Panc1 (cell line): ENCODE measurements around the gene TAAR5. TPM values are rescaled to one million over a fixed set of nuclear protein-coding genes. Genes with fewer than 3 reads are reported as not detected.

Source experiments
- ATAC-seq: fragments of 200-7000 bp; cut with Tn5 transposase; 2 replicates; pipeline ENCODE4 v1.9.1; 2020; ENCODE audit warnings: mild to moderate bottlenecking, moderate library complexity
- BruUV-seq: library from RNA; stranded (reverse); fragments of 400-500 nt; replicated peaks from 2 replicates; lab custom pipeline; 2021; lab: Mats Ljungman, UMichigan
- CTCF ChIA-PET: fragments of 300-600 bp; sonication (Branson Sonifier 250); formaldehyde crosslinking; loops from one replicate; lab custom pipeline; 2022; ENCODE audit warnings: antibody characterized with exemption; lab: Charles Lee
- POLR2A ChIA-PET: fragments of 300-600 bp; sonication (Branson Sonifier 250); formaldehyde crosslinking; loops from one replicate; lab custom pipeline; 2022; ENCODE audit warnings: antibody characterized with exemption; lab: Charles Lee
- DNase-seq: peaks from one replicate; pipeline ENCODE4 v3.0.0-alpha.2; 2010; ENCODE audit warnings: low read depth, low spot score
- H3K27ac ChIP-seq: 2 replicates; pipeline ENCODE4 v1.5.1; 2011; ENCODE audit warnings: mild to moderate bottlenecking, low read length, inconsistent platforms
- H3K27me3 ChIP-seq: fragments of 200-500 bp; sonication (Bioruptor generic); 2 replicates; pipeline ENCODE4 v1.6.0; 2014; ENCODE audit warnings: low read length, inconsistent platforms; ENCODE audit not compliant: control insufficient read depth, insufficient read depth
- H3K36me3 ChIP-seq: fragments of 200-500 bp; sonication (Bioruptor generic); 2 replicates; pipeline ENCODE4 v1.5.1; 2014; ENCODE audit warnings: inconsistent platforms, mild to moderate bottlenecking, low read length, moderate library complexity; ENCODE audit not compliant: control insufficient read depth, insufficient read depth
- H3K4me1 ChIP-seq: 2 replicates; pipeline ENCODE4 v1.5.1; 2011; ENCODE audit warnings: inconsistent platforms, mild to moderate bottlenecking, low read length, moderate library complexity; ENCODE audit not compliant: control insufficient read depth, insufficient read depth
- H3K4me3 ChIP-seq, 2 experiments: 2 replicates each; pipeline ENCODE4 v1.5.1; 2011 to 2012; ENCODE audit warnings: low read depth in 2 of 2, low read length in 2 of 2, mild to moderate bottlenecking in 2 of 2, inconsistent platforms in 1 of 2, moderate library complexity in 1 of 2
- H3K9me3 ChIP-seq: fragments of 200-500 bp; sonication (Bioruptor generic); 2 replicates; pipeline ENCODE4 v1.5.1; 2014; ENCODE audit warnings: low read depth, mild to moderate bottlenecking, inconsistent platforms, low read length, moderate library complexity; ENCODE audit not compliant: control insufficient read depth, insufficient read depth
- POLR2AphosphoS5 ChIP-seq: IDR thresholded peaks from 2 replicates; pipeline ENCODE4 v1.6.1; 2012; ENCODE audit warnings: mild to moderate bottlenecking, low read depth, low read length, moderate library complexity
- SIN3A ChIP-seq: IDR thresholded peaks from 2 replicates; pipeline ENCODE4 v1.6.1; 2012; ENCODE audit warnings: low read depth, mild to moderate bottlenecking, low read length, moderate library complexity, borderline replicate concordance; ENCODE audit not compliant: insufficient read depth
- TCF7L2 ChIP-seq: IDR thresholded peaks from 2 replicates; pipeline ENCODE4 v1.6.1; 2011; ENCODE audit warnings: mild to moderate bottlenecking, low read depth, low read length, inconsistent platforms
- in situ Hi-C: cut with HindIII; loops from 2 replicates; pipeline ENCODE4 v1.10.0; 2016; ENCODE audit warnings: low sequenced_read_pairs, low pct_unique_long_range_greater_than_20kb
- intact Hi-C: fragments of 100-400 bp; cut with micrococcal nuclease; formaldehyde crosslinking; loops from one replicate; pipeline ENCODE4 v1.10.0; 2022; ENCODE audit not compliant: unreplicated experiment
- total RNA-seq: library from RNA; stranded (reverse); gene quantifications from one replicate; pipeline ENCODE4 v1.2.1, GENCODE V29; 2021; ENCODE audit not compliant: unreplicated experiment
- TF ChIP-seq, protein P1 (sequence below), 2 experiments: IDR thresholded peaks; 2 replicates each; pipeline ENCODE4 v1.6.1; 2011 to 2012; ENCODE audit warnings: low read depth in 2 of 2, control low read depth in 1 of 2, low read length in 1 of 2, mild to moderate bottlenecking in 1 of 2, moderate library complexity in 1 of 2; ENCODE audit not compliant: insufficient read depth in 1 of 2
- TF ChIP-seq, protein P2 (sequence below): fragments of 450-650 bp; IDR thresholded peaks from 2 replicates; pipeline ENCODE4 v1.5.1; 2017; ENCODE audit warnings: mild to moderate bottlenecking

Gene TAAR5
- total RNA-seq, 1 experiment from 2014 or later = not detected

DNA sequence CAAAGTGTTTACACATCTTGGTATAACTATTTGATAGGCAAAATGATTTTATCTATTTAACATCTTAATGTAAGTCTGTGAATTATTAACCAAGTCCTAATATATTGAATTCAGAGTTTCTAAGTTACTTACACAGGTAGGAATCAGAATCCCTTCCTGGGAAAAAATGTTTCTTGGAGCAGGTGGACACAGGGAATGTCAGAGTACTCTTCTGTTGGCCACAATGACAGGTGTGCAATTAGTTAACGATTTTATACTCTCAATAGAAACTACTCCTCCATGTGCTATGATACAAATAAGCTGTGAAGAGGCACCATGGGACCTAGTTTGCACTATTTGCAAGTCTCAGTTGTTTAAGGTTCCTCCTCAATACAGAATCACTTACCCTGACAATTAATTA is 821 bp upstream of the TAAR5 start:
- Histone ChIP-seq H3K9me3 (no peaks in the 10 kb centered on the region), H3K4me1 (no peaks in the 10 kb centered on the region), H3K36me3 (no peaks in the 10 kb centered on the region), H3K4me3 (no peak overlapping the region), H3K27ac (no peak overlapping the region), H3K27me3 (no peaks in the 10 kb centered on the region; the same call in 1 of the 2 replicates)
- intact Hi-C loops = no loop called here
- TF ChIP-seq, protein P1, sequence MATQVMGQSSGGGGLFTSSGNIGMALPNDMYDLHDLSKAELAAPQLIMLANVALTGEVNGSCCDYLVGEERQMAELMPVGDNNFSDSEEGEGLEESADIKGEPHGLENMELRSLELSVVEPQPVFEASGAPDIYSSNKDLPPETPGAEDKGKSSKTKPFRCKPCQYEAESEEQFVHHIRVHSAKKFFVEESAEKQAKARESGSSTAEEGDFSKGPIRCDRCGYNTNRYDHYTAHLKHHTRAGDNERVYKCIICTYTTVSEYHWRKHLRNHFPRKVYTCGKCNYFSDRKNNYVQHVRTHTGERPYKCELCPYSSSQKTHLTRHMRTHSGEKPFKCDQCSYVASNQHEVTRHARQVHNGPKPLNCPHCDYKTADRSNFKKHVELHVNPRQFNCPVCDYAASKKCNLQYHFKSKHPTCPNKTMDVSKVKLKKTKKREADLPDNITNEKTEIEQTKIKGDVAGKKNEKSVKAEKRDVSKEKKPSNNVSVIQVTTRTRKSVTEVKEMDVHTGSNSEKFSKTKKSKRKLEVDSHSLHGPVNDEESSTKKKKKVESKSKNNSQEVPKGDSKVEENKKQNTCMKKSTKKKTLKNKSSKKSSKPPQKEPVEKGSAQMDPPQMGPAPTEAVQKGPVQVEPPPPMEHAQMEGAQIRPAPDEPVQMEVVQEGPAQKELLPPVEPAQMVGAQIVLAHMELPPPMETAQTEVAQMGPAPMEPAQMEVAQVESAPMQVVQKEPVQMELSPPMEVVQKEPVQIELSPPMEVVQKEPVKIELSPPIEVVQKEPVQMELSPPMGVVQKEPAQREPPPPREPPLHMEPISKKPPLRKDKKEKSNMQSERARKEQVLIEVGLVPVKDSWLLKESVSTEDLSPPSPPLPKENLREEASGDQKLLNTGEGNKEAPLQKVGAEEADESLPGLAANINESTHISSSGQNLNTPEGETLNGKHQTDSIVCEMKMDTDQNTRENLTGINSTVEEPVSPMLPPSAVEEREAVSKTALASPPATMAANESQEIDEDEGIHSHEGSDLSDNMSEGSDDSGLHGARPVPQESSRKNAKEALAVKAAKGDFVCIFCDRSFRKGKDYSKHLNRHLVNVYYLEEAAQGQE (IDR thresholded peaks at IDR 0.05; ENCODE audit: insufficient read depth in 1 of 2, low read depth in 2 of 2, low read length in 1 of 2) = no peak
- TF ChIP-seq TCF7L2 = no peak
- no peak for TF ChIP-seq SIN3A
- TF ChIP-seq, protein P2, sequence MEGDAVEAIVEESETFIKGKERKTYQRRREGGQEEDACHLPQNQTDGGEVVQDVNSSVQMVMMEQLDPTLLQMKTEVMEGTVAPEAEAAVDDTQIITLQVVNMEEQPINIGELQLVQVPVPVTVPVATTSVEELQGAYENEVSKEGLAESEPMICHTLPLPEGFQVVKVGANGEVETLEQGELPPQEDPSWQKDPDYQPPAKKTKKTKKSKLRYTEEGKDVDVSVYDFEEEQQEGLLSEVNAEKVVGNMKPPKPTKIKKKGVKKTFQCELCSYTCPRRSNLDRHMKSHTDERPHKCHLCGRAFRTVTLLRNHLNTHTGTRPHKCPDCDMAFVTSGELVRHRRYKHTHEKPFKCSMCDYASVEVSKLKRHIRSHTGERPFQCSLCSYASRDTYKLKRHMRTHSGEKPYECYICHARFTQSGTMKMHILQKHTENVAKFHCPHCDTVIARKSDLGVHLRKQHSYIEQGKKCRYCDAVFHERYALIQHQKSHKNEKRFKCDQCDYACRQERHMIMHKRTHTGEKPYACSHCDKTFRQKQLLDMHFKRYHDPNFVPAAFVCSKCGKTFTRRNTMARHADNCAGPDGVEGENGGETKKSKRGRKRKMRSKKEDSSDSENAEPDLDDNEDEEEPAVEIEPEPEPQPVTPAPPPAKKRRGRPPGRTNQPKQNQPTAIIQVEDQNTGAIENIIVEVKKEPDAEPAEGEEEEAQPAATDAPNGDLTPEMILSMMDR = no peak
- TF ChIP-seq POLR2AphosphoS5 = no peak
- in situ Hi-C loops = no loop called here
- ATAC-seq = no peak
- no TSS peak for BruUV-seq
- DNase-seq = no peak
- ChIA-PET POLR2A (no interaction called here), CTCF (no interaction called here)

GRCh38 chr6:132587424-132587823 is 2.1 kb downstream of the TAAR5 start:
- in situ Hi-C loops = no loop called here
- intact Hi-C loops = no loop called here
- BruUV-seq = no TSS peak

More at GRCh38 chr6:132587424-132587823, 2.1 kb downstream of the TAAR5 start:
- CTCF ChIA-PET = no interaction called here
- POLR2A ChIA-PET = no interaction called here
- TF ChIP-seq POLR2AphosphoS5 (no peak), SIN3A (no peak), TCF7L2 (no peak)
- TF ChIP-seq, protein P1 (IDR thresholded peaks at IDR 0.05; ENCODE audit: insufficient read depth in 1 of 2, low read depth in 2 of 2, low read length in 1 of 2) = no peak
- TF ChIP-seq, protein P2 = no peak
- DNase-seq (no peak), ATAC-seq (no peak)
- H3K4me3 ChIP-seq = no peak overlapping the region
- H3K4me1 ChIP-seq = no peaks in the 10 kb centered on the region
- no peaks in the 10 kb centered on the region; the same call in 1 of the 2 replicates for H3K27me3 ChIP-seq
- H3K36me3 ChIP-seq = no peaks in the 10 kb centered on the region
- H3K27ac ChIP-seq = no peak overlapping the region
- no peaks in the 10 kb centered on the region for H3K9me3 ChIP-seq
